Measurements from ENCODE around the gene PTPRA. TPM values are rescaled to one million over a fixed set of nuclear protein-coding genes. Genes with fewer than 3 reads are reported as not detected.

Gene PTPRA
- total and polyA plus RNA-seq, 2 of the 13 experiments (the other 11 are each of a cell fraction or from before 2014, with no cell fraction given), result 47.2 to 127 TPM

DNA sequence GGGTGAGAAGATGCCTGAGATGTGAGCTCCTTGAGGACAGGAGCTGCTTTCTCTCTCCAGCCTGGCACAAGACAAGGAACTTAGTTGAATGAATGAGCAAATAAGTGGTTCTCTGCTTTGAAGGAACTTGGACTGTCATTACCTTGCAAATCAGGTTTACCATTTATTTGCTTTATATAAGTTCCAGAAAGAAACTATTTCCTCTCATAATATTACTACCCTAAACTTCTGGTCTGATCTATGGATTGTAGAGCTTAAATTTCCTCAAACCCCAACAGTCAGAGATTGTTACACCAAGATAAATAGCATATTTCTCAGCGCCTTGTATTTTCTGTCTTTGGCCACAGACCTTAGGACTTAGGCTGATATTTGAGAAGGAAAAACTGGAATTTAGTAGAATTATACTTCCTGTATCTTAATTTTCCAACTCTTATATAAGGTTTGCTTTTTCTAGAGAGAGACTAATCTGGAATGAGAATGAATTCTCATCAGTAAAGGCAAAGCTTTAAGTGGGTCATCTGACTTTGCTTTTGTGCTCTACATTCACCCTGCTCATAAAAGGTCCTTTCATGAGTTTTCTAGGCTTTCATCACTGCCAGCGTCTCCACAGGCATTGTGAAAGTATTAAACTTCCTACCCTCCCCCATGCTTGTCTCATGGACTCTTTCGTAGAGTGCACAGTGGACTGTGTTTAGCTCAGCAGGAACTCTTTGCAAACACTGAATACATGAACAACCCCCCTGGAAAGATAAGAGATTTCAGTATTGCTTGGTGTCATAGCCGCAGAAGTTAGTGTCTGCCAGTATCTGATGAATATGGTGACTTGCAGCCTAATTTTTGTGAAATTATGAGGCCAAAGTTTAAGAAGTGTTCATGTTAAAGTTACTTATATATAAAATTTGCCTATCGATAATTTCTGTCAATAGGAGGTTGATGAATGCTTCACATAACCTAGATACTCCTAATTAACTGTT lies 74.0 kb downstream of the PTPRA start (continued):
- TF ChIP-seq DPF2 (CRISPR knock-in tag; IDR thresholded peaks at IDR 0.05; ENCODE audit: borderline replicate concordance, low read depth) (peak; percentile 89), ZNF264 (CRISPR knock-in tag; IDR thresholded peaks at IDR 0.05) (peak; percentile 89), SALL2 (CRISPR knock-in tag; IDR thresholded peaks at IDR 0.05) (no peak), KLF9 (CRISPR knock-in tag; IDR thresholded peaks at IDR 0.05; ENCODE audit: low read depth) (0 out of 2 replicates have a peak, but pooled peaks have one; percentile 46), SSRP1 (CRISPR knock-in tag; IDR thresholded peaks at IDR 0.05) (no peak), MAFG (CRISPR knock-in tag; IDR thresholded peaks at IDR 0.05) (no peak), ZSCAN9 (CRISPR knock-in tag; IDR thresholded peaks at IDR 0.05; ENCODE audit: borderline replicate concordance) (peak; percentile 96; the same call in 1 of the 2 replicates), ZNF773 (CRISPR knock-in tag; IDR thresholded peaks at IDR 0.05; ENCODE audit: borderline replicate concordance) (no peak), POLR2AphosphoS5 (IDR thresholded peaks at IDR 0.05; ENCODE audit: low read depth, low read length) (no peak), PHB2 (IDR thresholded peaks at IDR 0.05; ENCODE audit: partially characterized antibody) (no peak), NFKB2 (CRISPR knock-in tag; IDR thresholded peaks at IDR 0.05; ENCODE audit: borderline replicate concordance) (no peak), ZNF160 (CRISPR knock-in tag; IDR thresholded peaks at IDR 0.05) (no peak), ZNF616 (CRISPR knock-in tag; IDR thresholded peaks at IDR 0.05; ENCODE audit: low read depth) (no peak), FOXC1 (CRISPR knock-in tag; IDR thresholded peaks at IDR 0.05; ENCODE audit: borderline replicate concordance) (no peak), SNRNP70 (IDR thresholded peaks at IDR 0.05; ENCODE audit: low read depth, low read length) (no peak), ZFP1 (CRISPR knock-in tag; IDR thresholded peaks at IDR 0.05) (peak; percentile 98), RFX5 (IDR thresholded peaks at IDR 0.05; ENCODE audit: low read depth, low read length) (no peak), ZNF431 (CRISPR knock-in tag; IDR thresholded peaks at IDR 0.05; ENCODE audit: borderline replicate concordance, low read depth) (no peak)
- TF ChIP-seq, protein P1, sequence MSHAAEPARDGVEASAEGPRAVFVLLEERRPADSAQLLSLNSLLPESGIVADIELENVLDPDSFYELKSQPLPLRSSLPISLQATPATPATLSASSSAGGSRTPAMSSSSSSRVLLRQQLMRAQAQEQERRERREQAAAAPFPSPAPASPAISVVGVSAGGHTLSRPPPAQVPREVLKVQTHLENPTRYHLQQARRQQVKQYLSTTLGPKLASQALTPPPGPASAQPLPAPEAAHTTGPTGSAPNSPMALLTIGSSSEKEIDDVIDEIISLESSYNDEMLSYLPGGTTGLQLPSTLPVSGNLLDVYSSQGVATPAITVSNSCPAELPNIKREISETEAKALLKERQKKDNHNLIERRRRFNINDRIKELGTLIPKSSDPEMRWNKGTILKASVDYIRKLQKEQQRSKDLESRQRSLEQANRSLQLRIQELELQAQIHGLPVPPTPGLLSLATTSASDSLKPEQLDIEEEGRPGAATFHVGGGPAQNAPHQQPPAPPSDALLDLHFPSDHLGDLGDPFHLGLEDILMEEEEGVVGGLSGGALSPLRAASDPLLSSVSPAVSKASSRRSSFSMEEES (CRISPR knock-in tag; IDR thresholded peaks at IDR 0.05), result peak; percentile 97
- TF ChIP-seq, protein P2, sequence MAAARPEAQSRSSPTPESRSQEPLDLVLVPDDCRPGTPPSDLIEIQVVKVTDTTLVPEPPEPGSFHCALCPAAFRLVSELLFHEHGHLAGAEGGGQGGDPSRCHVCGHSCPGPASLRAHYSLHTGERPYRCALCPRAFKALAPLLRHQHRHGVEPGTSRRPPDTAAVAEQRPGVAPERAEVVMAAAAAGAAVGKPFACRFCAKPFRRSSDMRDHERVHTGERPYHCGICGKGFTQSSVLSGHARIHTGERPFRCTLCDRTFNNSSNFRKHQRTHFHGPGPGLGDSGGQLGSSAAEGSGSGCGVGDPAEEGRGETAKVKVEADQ (CRISPR knock-in tag; IDR thresholded peaks at IDR 0.05; ENCODE audit: borderline replicate concordance), result no peak; the same call in 1 of the 2 replicates
- TF ChIP-seq, protein P3, sequence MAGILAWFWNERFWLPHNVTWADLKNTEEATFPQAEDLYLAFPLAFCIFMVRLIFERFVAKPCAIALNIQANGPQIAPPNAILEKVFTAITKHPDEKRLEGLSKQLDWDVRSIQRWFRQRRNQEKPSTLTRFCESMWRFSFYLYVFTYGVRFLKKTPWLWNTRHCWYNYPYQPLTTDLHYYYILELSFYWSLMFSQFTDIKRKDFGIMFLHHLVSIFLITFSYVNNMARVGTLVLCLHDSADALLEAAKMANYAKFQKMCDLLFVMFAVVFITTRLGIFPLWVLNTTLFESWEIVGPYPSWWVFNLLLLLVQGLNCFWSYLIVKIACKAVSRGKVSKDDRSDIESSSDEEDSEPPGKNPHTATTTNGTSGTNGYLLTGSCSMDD (CRISPR knock-in tag; IDR thresholded peaks at IDR 0.05), result no peak
- TF ChIP-seq, protein P4, sequence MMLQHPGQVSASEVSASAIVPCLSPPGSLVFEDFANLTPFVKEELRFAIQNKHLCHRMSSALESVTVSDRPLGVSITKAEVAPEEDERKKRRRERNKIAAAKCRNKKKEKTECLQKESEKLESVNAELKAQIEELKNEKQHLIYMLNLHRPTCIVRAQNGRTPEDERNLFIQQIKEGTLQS (CRISPR knock-in tag; IDR thresholded peaks at IDR 0.05), result peak; percentile 89
- TF ChIP-seq, protein P5, sequence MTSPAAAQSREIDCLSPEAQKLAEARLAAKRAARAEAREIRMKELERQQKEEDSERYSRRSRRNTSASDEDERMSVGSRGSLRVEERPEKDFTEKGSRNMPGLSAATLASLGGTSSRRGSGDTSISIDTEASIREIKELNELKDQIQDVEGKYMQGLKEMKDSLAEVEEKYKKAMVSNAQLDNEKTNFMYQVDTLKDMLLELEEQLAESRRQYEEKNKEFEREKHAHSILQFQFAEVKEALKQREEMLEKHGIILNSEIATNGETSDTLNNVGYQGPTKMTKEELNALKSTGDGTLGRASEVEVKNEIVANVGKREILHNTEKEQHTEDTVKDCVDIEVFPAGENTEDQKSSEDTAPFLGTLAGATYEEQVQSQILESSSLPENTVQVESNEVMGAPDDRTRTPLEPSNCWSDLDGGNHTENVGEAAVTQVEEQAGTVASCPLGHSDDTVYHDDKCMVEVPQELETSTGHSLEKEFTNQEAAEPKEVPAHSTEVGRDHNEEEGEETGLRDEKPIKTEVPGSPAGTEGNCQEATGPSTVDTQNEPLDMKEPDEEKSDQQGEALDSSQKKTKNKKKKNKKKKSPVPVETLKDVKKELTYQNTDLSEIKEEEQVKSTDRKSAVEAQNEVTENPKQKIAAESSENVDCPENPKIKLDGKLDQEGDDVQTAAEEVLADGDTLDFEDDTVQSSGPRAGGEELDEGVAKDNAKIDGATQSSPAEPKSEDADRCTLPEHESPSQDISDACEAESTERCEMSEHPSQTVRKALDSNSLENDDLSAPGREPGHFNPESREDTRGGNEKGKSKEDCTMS (CRISPR knock-in tag; conservative IDR thresholded peaks at IDR 0.05), result no peak
